WI38 (cell line): ENCODE data around the gene SLC13A3.

Experiments
- H3K4me3 ChIP-seq: 2 replicates; pipeline ENCODE4 v1.5.1; 2011; ENCODE audit warnings: low read depth, mild to moderate bottlenecking, control low read depth, low read length
- CTCF ChIP-seq: IDR thresholded peaks from 2 replicates; pipeline ENCODE4 v1.5.1; 2012; ENCODE audit warnings: low read depth, mild to moderate bottlenecking, control low read depth, low read length

Gene SLC13A3

GRCh38 chr20:46649650-46649949, 1.7 kb downstream of the SLC13A3 start:
- H3K4me3 ChIP-seq, result no peak overlapping the region
- no peak for TF ChIP-seq CTCF

- H3K4me3 ChIP-seq, result no peak overlapping the region
- no peak for TF ChIP-seq CTCF
Measured at GRCh38 chr20:46648903-46649649, 2.2 kb downstream of the SLC13A3 start.

GRCh38 chr20:46647469-46647868, 3.8 kb downstream of the SLC13A3 start:
- H3K4me3 ChIP-seq, result no peak overlapping the region
- no peak for TF ChIP-seq CTCF

- no peak overlapping the region for H3K4me3 ChIP-seq
- no peak for TF ChIP-seq CTCF
Measured at GRCh38 chr20:46646659-46647380, 4.4 kb downstream of the SLC13A3 start.

GRCh38 chr20:46646122-46646521, 5.1 kb downstream of the SLC13A3 start:
- H3K4me3 ChIP-seq, result no peak overlapping the region
- TF ChIP-seq CTCF, result no peak

GRCh38 chr20:46644733-46645132, 6.5 kb downstream of the SLC13A3 start:
- no peak for TF ChIP-seq CTCF
- no peak overlapping the region for H3K4me3 ChIP-seq

- H3K4me3 ChIP-seq, result no peak overlapping the region
Measured at GRCh38 chr20:46644160-46644559, 7.1 kb downstream of the SLC13A3 start.

More at GRCh38 chr20:46644160-46644559, 7.1 kb downstream of the SLC13A3 start:
- TF ChIP-seq CTCF, result no peak
